HG03045 (cell line): Measurements from ENCODE around the gene F13B.
"Not testable (repeated sequence)": the region's sequence is repeated elsewhere in the genome, so short reads cannot be mapped to it uniquely, and the experiment has no call there.

Experiments
- ATAC-seq: cut with Tn5 transposase; IDR thresholded peaks from one replicate; pipeline ENCODE4 v1.9.1; 2021; ENCODE audit warnings: mild to moderate bottlenecking, moderate library complexity; ENCODE audit not compliant: unreplicated experiment

The F13B gene

GRCh38 chr1:197066719-197067456, at the start of gene F13B:
Gene F13B, minus strand, starts transcription at chr1:197067260. Its CDS starts 37 bp downstream, at chr1:197067223.
- ATAC-seq: no peak

DNA sequence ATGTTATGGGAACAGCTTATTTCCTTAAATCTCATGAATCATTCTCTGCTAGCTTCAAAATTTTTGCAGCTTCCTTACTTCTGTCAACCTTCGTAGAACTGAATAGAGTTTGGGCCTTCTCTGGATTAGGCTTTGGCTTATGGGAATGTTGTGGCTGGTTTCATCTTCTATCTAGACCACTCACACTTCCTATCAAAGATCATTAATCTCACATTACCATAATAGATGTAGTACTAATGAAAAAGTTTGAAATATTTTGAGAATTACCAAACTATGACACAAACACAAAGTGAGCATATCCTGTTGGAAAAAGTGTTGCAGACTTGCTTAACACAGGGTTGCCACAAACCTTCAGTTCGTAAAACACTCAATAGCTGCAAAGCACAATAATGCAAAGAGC, 49.1 kb upstream of the F13B start:
- no peak for ATAC-seq

DNA sequence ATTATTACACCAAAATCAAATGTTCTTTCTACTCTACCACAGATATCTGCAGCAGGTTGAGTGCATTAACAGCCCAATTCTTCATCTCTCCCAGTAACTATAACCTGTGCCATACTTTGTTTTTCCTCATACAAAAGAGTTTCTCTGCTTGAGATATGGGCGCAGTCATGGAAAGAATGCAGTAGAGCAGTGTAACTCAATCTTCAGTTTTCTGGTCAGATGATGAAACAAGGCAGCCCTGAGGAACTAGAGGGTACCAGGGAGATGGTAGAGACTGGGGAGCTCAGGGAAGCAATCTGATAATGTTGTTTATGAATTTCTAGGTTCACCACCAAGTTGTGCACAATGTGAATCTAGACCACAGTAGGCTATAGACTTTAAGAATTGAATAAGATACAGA, 39.8 kb upstream of the F13B start:
- ATAC-seq: no peak

- ATAC-seq: no peak
Observed at GRCh38 chr1:197103300-197103699, 36.2 kb upstream of the F13B start.

DNA sequence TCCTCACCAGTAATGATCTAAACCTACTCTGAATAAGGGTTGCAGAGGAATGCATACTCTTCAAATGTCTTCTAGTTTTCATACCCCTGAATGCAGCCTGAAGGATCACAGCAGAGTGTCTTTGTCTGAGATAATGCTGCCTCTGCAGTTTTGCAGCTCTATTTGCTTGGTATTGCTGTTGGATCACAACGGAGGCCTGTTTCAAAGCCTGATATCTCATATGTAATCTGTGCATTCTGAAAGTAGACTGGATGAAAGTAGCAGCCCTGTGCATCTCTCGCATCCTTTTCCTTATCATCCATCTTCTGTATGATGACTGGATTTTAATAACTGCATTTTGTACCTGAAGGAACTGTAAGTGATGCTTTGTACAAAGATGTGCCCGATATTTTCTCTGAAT, 34.9 kb upstream of the F13B start:
- no peak for ATAC-seq

- no peak for ATAC-seq
Observed at GRCh38 chr1:197100677-197101076, 33.6 kb upstream of the F13B start.

DNA sequence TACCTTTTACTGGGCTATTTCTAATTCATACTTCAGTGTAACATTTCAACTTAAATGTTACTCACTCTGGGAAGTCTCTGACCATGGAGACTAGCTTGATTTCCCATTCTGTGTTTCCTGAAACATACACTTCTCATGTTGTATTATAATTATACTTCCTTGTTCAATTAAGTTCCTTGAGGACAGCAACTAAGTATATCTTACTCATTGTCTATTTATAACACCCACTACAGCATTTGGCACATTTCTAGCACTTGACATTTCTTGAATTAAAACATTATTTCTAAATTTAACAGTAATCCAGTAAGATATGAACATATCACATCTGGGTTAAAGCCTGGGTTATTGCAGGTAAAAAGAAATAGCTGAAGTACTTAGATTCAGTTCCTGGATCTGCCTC, 32.4 kb upstream of the F13B start:
- ATAC-seq: no peak

DNA sequence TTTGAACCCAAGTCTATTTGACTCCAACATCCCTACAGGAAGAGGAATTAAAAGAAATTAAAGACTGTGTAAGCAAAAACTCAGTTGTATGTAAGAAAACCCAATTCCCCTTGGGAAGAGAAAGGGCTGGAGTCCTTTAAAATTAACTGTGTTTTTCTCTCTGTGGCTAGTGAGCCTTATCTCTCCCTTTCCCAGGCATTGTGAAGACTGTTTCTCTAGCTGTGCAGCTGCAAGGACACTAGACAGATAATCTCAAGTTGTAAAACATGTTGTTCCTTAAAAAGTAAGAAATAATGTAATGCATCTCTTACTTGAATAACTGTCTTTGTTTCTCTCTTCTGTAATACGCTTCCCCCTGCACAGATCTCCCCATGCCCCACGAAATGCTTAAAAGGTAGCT, 29.9 kb upstream of the F13B start:
- not testable (repeated sequence) for ATAC-seq

DNA sequence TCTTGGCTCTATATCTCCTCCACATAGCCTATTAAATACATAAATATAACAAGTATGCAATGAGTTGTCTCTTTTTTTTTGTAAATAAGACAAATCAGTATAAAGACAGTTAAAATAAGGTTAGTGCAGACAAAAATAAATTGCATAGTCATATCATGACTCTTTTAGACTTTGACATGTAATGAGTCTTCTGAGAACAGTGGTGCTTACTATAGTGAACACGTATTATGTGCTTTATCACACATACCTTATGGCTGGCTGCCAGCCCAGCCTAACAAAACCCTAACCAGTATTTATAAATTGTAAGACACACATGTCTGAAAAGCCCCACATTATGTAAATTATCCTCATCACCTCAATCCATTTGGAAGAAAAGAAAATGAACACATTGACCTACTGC, 29.1 kb upstream of the F13B start:
- ATAC-seq: no peak

- ATAC-seq: no peak
Observed at GRCh38 chr1:197093226-197093885, 26.3 kb upstream of the F13B start.

DNA sequence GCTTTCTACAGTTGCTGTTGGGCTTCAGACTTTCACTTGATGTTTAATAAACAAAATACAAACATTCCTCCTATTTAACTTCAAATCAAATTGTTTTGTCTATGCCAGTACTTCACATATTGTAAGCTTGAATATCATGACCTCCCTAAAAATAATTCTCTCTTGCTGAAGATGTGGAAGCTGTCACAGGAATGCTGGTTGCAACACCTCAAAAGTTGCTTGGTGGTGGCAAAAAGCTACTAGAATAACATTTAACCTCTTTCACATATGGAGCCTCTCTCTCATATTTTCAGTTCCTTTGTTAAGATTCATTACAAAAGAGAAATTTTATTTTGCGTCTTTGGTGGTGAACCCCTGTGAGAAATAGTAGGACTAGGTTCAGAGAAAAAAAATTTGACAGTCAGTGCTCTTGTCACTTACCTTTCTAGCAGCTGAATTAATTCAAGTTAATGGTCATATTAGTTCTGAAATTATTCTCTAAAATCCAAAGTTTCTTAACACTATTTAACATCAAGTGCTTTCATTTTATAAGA, 25.5 kb upstream of the F13B start:
- no peak for ATAC-seq

- ATAC-seq: no peak
Observed at GRCh38 chr1:197083474-197083873, 16.4 kb upstream of the F13B start.

GRCh38 chr1:197081117-197081753, 14.2 kb upstream of the F13B start:
- ATAC-seq: no peak

DNA sequence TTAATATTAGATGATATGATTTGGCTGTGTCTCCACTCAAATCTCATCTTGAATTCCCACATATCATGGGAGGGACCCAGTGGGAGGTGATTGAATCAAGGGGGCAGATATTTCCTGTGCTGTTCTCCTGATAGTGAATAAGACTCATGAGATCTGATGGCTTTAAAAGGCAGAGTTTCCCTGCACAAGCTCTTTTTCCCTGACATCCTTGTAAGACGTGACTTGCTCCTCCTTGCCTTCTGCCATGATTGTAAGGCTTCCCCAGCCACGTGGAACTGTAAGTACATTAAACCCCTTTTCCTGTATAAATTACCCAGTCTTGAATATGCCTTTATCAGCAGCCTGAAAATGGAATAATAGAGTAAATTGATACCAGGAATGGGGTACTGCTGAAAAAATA, 13.3 kb upstream of the F13B start:
- no peak for ATAC-seq

- no peak for ATAC-seq
Observed at GRCh38 chr1:197076585-197076984, 9.5 kb upstream of the F13B start.

DNA sequence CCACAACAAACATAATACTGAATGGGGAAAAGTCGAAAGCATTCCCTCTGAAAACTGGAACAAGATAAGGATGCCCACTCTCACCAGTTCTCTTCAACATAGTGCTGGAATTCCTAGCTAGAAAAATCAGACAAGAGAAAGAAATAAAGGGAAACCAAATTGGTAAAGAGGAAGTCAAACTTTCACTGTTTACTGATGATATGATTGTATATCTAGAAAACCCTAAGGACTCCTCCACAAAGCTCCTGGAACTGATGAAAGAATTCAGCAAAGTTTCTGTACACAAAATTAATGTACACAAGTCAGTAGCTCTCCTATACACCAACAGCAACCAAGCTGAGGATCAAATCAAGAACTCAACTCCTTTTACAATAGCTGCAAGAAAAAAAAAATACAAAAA, 6.9 kb upstream of the F13B start:
- no peak for ATAC-seq

GRCh38 chr1:197067457-197067818, 378 bp upstream of the F13B start:
- ATAC-seq: no peak

GRCh38 chr1:197066277-197066676, 783 bp downstream of the F13B start:
- no peak for ATAC-seq

- ATAC-seq: no peak
Observed at GRCh38 chr1:197065559-197065958, 1.5 kb downstream of the F13B start.

DNA sequence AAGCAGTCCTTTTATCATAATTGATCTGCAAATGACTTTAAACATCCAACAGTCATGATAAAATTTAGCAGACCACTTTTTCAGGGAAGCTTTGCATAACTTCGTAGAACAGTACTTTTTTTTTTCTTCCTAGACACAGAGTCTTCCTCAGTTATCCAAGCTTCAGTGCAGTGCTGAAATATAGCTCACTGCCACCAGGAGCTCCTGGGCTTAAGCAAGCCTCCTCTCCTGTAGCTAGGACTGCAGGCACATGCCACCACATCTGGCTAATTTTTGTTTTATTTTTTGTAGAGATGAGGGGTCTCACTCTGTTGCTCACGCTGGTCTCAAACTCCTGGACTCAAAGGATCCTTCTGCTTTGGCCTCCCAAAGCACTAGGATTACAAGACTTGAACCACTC, 3.8 kb downstream of the F13B start:
- peak; percentile 29 for ATAC-seq

- peak; percentile 74 for ATAC-seq
Observed at GRCh38 chr1:197062692-197063091, 4.4 kb downstream of the F13B start.

GRCh38 chr1:197049100-197049499, 18.0 kb downstream of the F13B start:
- ATAC-seq: no peak
